ENCODE measurements around the gene GAREM1.
"Not testable (repeated sequence)": the region's sequence is repeated elsewhere in the genome, so short reads cannot be mapped to it uniquely, and the experiment has no call there.

Gene GAREM1

GRCh38 chr18:32366586-32367538 lies 103.8 kb downstream of the GAREM1 start:
- no peak for DNase-seq

GRCh38 chr18:32362484-32362883 lies 108.2 kb downstream of the GAREM1 start:
- no peak for DNase-seq

DNA sequence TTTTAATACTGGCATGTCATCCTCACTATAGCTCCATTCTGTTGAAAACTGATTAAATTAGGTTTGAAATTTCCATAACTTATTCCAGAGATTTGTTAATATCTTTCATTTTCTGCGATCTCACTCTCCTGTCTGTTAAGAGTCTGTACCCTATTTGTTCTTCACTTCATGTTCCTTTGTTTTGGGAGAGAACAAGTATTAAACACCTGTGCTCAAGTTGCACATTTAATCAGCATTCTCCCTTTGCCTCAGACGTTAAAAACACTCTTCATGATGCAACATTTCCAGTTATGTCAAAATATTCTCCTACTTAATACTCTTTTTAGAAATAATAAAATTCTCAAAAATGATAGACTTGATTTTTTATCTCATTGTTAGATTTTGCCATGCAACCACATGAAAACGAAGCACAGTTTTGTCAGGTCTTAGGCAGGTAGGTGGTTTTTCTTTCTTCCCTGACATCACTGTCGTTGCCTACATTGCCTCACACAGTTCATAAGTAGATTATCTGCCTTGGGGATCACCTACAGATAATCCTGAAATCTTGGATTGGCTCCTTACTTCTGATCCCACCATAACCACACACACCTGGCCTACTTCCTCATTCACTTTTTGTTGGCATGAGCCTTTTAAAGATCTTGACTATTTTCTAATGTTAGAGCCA lies 109.9 kb downstream of the GAREM1 start:
- no peak for DNase-seq

- no peak for DNase-seq
Measured at GRCh38 chr18:32358529-32358928, 112.2 kb downstream of the GAREM1 start.

GRCh38 chr18:32358075-32358474 lies 112.6 kb downstream of the GAREM1 start:
- DNase-seq = no peak

DNA sequence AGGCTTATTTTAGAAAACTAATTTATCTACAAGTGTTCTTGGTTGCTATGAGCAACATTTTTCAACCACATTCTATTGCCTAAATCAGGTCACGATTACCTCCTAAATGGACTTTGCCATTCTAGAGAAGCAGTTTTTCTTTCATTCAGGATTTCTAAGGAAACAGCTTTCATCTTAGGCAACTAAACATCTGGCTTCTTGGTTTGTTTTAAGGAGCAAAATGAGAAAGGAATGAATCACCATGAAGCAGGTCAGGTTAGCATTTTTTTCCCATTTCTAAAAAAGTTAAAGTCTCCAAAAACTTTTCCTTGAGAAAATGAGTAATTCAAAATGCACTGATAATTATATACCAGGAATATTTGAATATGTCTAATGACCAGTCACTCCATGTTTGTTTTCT lies 114.8 kb downstream of the GAREM1 start:
- no peak for DNase-seq

DNA sequence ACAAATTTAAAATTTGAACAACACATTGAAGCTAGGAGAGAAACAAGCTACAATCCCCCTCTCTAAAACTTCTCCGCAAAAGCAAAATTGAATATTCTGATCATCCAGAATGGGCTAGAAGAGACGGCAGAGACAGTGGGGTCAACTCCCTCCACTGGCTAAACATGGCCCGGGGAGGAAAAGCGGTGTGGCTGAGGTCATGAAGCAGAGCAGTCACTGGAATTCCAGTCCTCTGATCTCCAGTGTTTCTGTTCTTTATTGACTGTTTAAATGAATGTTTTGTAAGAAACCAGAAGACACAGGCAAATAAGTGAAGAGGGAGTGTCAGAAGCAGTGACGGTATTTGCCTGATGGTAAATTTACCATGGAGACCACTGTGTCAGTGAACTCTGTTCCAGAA lies 116.2 kb downstream of the GAREM1 start:
- no peak for DNase-seq

DNA sequence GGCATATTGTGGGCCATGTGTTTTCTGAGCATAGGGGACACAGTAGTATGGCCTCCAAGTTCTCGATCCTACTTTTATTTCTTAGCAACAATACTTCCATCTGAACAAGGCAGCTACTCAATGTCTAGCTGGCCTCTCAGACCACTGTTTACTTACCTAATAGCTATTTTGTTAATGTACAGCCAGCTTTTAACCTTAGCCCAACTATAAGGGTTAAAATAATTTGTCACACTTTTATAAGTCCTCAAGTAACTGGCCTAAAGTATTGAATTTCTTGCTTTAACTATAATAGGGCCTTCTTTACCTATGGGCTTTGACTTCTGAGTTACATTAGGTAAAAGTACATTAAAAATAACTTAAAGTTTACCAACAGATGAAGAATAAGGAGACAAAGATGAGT lies 117.4 kb downstream of the GAREM1 start:
- DNase-seq = no peak

DNA sequence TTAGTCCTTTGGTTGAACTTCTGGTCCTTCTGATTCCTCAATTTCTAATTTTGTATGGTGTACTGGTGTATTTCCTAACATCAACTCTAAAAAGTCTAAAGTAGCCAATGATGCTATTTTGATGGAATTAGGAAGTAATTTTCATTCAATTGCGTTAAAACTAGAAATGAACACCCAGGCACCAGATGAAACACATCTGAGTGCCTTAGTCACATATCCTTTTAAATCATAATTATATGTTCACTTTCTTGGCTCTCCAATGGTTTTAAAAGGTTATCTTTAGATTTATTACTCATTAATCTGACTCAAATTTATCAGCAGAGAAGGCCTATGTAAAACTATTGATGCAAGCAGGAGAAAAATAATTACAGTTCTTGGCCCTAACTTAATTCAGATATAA lies 119.7 kb downstream of the GAREM1 start:
- DNase-seq = no peak

DNA sequence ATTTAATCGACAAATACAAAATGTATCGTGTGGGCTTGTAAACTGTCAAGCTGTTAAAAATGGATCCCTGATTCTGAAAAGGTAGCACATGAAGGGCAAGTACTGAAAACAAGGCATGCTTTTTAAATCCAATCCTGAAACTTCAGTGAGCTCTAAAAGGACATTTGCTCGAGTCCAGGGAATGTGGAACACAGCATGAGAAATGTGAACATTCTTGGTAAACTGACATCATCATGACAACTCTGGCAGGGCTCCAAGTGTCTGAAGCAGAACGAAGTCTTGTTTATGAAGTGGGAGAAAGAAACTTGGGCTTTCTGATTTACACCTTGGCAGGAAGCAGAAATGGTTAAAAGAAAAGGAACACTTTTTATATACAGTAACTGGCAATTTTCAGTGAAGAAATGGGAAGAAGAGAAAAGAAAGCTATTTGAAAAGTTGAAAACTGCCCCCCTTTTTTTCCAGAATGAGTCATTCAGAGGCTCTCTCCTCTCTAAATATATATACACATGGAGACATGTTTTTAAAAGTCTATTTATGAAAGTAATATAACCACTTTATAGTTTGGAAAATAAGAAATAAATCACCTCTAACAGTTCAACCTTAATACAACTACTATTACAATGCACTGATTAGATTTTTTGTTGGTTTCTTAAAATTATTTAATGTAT lies 120.8 kb downstream of the GAREM1 start:
- DNase-seq = no peak

DNA sequence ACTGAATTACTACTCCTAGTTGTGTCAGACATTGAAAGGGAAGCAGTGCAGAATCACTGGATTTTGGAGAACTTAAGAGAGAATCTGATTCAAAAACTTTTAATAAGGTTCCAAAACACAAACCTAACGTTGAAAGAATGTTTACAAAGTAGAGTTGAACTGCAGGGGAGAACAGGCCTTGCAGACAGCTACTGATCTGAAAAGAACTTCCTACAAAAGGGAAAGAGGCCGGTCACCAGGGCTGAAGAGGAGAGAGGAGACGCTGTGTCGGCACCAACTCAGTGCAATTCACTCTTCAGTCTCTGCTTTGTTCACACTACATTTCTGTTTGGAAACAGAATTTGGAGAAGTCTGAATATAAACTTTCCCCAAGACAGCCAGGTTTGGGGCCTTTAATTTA lies 124.0 kb downstream of the GAREM1 start:
- no peak for DNase-seq

- no peak for DNase-seq
Measured at GRCh38 chr18:32343634-32344033, 127.0 kb downstream of the GAREM1 start.

GRCh38 chr18:32341112-32341511 lies 129.6 kb downstream of the GAREM1 start:
- DNase-seq = not testable (repeated sequence)

DNA sequence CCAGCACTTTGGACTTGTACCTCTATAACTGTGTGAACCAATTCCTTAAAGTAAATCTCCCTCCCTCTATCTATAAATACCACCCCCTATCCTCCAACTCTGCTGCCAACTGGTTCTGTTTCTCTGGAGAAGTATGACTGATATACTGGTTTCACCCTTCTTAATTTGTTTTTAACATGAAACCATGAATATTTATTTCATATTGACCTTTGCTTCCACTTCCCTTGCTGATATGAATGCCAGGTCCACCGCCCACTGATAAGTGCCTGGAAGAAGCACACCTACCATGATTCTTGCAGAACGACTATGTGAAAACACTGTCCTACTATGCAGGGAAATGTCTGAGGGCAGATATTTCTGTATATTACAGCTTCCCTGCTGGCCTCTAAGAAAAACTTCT lies 131.6 kb downstream of the GAREM1 start:
- DNase-seq = no peak

DNA sequence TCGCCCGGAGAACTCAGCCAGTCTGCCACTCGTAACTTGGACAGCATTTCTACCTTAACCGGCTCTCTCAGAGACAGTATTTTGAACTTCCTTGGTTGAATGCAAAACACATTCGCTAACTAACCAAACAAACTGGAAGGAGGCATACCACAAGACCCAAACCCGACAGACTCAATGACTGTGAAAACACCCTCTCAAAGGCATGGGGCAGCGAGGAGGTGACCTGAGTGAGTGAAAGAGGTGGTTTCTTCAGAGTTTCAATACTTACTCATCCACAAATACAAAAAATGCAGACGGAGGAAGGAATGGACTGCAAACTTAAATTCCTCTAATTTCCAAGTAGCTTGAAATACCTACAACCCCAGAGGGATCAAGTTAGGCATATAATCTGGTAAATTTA lies 132.9 kb downstream of the GAREM1 start:
- no peak for DNase-seq

GRCh38 chr18:32337347-32337746 lies 133.3 kb downstream of the GAREM1 start:
- DNase-seq = no peak

- no peak for DNase-seq
Measured at GRCh38 chr18:32335228-32335627, 135.5 kb downstream of the GAREM1 start.

- no peak for DNase-seq
Measured at GRCh38 chr18:32333781-32334180, 136.9 kb downstream of the GAREM1 start.

- no peak for DNase-seq
Measured at GRCh38 chr18:32332708-32333107, 138.0 kb downstream of the GAREM1 start.

DNA sequence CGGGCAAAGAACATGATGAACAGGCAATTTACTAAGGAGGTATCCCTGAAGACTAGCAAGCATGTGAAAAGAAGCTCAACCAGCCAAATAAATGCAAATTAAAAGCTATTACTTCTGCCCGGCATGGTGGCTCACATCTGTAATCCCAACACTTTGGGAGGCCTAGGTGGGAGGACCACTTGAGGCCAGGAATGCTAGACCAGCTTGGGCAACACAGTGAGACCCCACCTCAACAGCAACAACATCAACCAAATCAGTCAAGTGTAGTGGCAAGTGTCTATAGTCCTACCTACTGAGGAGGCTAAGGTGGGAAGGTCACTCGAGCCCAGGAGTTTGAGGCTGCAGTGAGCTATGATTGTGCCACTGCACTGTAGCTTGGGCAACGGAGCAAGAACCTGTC lies 141.7 kb downstream of the GAREM1 start:
- DNase-seq = no peak

DNA sequence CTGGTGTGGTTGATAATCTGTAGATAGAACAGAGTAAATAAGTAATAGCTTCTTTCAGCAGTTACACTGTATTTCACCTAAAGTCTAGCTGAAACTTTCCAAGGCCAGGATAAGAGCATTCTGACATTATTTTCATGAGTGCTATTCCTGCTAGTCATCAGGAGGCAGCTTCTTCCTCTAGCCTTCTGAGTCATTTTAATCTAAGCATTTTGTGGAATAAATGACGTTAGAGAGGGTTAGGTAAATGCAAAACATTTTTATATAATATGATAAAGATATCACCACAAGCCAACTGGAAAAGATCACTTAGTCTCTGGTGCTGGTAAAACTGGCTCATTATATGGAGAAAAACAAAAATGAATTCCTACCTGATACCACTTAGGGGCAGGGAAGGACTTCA lies 142.3 kb downstream of the GAREM1 start:
- no peak for DNase-seq

DNA sequence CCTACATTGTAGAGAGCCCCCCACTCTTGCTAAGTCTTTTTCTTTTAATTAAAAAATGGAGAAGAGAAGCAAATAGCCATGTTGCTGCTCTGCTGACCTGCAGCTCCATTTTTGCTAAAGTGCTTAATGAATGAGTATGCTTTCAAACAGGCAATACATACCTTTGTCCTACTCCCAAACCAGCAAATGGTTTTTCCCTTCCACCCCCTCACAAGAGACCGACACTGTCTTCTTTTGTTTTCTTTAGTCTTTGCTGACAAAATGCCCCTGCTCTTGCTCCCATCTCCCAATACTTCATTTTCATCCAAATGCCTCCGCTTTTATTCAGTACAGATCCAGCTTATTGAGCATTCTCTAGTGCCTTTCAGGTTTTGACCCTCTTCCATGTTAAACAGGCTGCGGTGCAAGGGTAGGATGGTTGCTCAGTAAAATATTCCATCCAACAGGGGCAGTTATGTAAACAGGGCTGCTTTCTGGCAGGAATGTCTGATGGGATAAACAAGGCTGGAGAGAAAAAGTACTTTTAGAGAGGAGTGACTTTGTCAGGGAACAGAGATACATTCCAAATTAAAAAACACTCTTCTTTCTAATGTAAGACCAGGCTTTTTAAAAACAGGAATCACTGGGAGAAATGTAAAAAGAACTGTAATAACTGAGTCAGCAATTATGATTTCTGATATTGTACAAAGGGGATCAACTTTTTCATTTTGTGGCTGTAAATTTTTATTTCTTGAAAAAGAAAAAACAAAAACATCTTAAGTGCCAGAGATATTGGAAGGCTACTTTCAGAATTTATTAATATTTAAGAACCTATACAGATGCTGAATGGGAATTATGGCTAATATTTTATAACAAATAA lies 144.0 kb downstream of the GAREM1 start:
- DNase-seq = no peak

DNA sequence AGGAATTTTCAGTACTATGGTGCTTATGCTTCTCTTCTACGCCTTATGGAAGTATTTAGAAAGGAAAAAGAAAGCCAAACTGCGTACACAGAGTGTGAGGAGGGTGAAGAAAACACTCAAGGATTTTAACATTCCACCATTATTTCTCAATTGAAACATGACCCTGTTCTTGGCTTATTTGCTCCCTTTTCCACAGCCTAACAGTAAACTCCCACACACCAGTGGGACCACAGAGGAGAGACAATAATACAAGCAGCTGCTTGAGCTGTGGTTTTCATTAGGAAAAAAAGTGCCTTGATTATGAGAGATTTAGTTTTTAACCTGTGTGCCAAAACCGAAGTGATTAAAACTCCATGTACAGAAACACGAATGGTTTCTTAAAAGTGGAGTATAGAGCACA lies 146.5 kb downstream of the GAREM1 start:
- DNase-seq = no peak

Measured in CD4-positive, alpha-beta T cell treated with Interleukin-15 for 1 hour (primary cell).